Activated CD8-positive, alpha-beta memory T cell treated with anti-CD3 and anti-CD28 coated beads for 48 hours (primary cell): ENCODE results near the gene NUMA1.

Experiments
- DNase-seq, 3 experiments: peaks; one replicate each; pipeline ENCODE4 v3.0.0-alpha.2; 2020; ENCODE audit warnings: low read depth in 2 of 3, low spot score in 2 of 3

Gene NUMA1

GRCh38 chr11:72080326-72081183 is at the start of gene NUMA1, which contains the start of gene LRRC51:
Gene NUMA1, minus strand, starts transcription at chr11:72080542. Its CDS starts 44,599 bp downstream, at chr11:72035943.
Gene LRRC51, plus strand, starts transcription at chr11:72080850. Its CDS starts 8,234 bp downstream, at chr11:72089084.
- DNase-seq, result peak; percentile 76 to 96 (median 93)

GRCh38 chr11:72129381-72129780 is 49.0 kb upstream of the NUMA1 start:
- DNase-seq, result no peak

GRCh38 chr11:72127923-72128322 is 47.6 kb upstream of the NUMA1 start:
- no peak for DNase-seq

- no peak for DNase-seq
These were observed 45.6 kb upstream of the NUMA1 start for GRCh38 chr11:72125956-72126355.

GRCh38 chr11:72124046-72124445 is 43.7 kb upstream of the NUMA1 start:
- no peak for DNase-seq

- no peak for DNase-seq
These were observed 42.8 kb upstream of the NUMA1 start for GRCh38 chr11:72123117-72123653.

GRCh38 chr11:72122607-72123006 is 42.3 kb upstream of the NUMA1 start:
- DNase-seq, result no peak

- no peak for DNase-seq
These were observed 40.6 kb upstream of the NUMA1 start for GRCh38 chr11:72120930-72121329.

GRCh38 chr11:72119198-72119597 is 38.9 kb upstream of the NUMA1 start:
- DNase-seq, result no peak

- DNase-seq, result no peak
These were observed 35.8 kb upstream of the NUMA1 start for GRCh38 chr11:72116019-72116755.

- no peak for DNase-seq
These were observed 34.2 kb upstream of the NUMA1 start for GRCh38 chr11:72114570-72114969.

- no peak for DNase-seq
These were observed 32.9 kb upstream of the NUMA1 start for GRCh38 chr11:72112978-72113808.

- peak; percentile 90 to 98 (median 95) for DNase-seq
These were observed 32.0 kb upstream of the NUMA1 start, which contains the start of gene ANAPC15 for GRCh38 chr11:72112143-72112977. Gene ANAPC15, minus strand, starts transcription at chr11:72112695. Its CDS starts 1,419 bp downstream, at chr11:72111276.

GRCh38 chr11:72111300-72112142 is 31.2 kb upstream of the NUMA1 start:
- DNase-seq, result no peak

GRCh38 chr11:72105888-72106287 is 25.5 kb upstream of the NUMA1 start, which contains the start of gene TOMT:
Gene TOMT, plus strand, starts transcription at chr11:72105924. Its CDS starts 28 bp downstream, at chr11:72105952.
- no peak for DNase-seq

- DNase-seq, result no peak
These were observed 23.4 kb upstream of the NUMA1 start for GRCh38 chr11:72103754-72104167.

GRCh38 chr11:72102946-72103753 is 22.8 kb upstream of the NUMA1 start, which contains the start of gene LAMTOR1:
Gene LAMTOR1, minus strand, starts transcription at chr11:72103297. Its CDS starts 73 bp downstream, at chr11:72103224.
- peak; percentile 91 to 98 (median 94) for DNase-seq

- DNase-seq, result no peak
These were observed 22.2 kb upstream of the NUMA1 start for GRCh38 chr11:72102631-72102945.
